Activated CD4-positive, alpha-beta T cell treated with anti-CD3 and anti-CD28 coated beads, Interleukin-10, Interleukin-2, amounts not matched to agents 100 ng/mL and 50 ng/mL, durations not matched to agents 16 hours and 8 hours (primary cell): Measurements from ENCODE around the gene RAD51B.

Source experiments
- DNase-seq: peaks from one replicate; pipeline ENCODE4 v3.0.0-alpha.2; 2020

Gene RAD51B

GRCh38 chr14:68349900-68350629, 530.5 kb downstream of the RAD51B start:
- DNase-seq: no peak

GRCh38 chr14:68355415-68355814, 535.8 kb downstream of the RAD51B start:
- no peak for DNase-seq

GRCh38 chr14:68357777-68358176, 538.2 kb downstream of the RAD51B start:
- DNase-seq: no peak

- no peak for DNase-seq
Measured at GRCh38 chr14:68358500-68358899, 538.9 kb downstream of the RAD51B start.

- no peak for DNase-seq
Measured at GRCh38 chr14:68359022-68359836, 539.6 kb downstream of the RAD51B start.

GRCh38 chr14:68359837-68360552, 540.4 kb downstream of the RAD51B start:
- DNase-seq: no peak

- DNase-seq: no peak
Measured at GRCh38 chr14:68361231-68361630, 541.7 kb downstream of the RAD51B start.

GRCh38 chr14:68362846-68363245, 543.3 kb downstream of the RAD51B start:
- no peak for DNase-seq

- no peak for DNase-seq
Measured at GRCh38 chr14:68363466-68363842, 543.9 kb downstream of the RAD51B start.

GRCh38 chr14:68363843-68364767, 544.5 kb downstream of the RAD51B start:
- DNase-seq: no peak

- DNase-seq: no peak
Measured at GRCh38 chr14:68364792-68365192, 545.2 kb downstream of the RAD51B start.

- no peak for DNase-seq
Measured at GRCh38 chr14:68365228-68365627, 545.6 kb downstream of the RAD51B start.

- no peak for DNase-seq
Measured at GRCh38 chr14:68366656-68367055, 547.1 kb downstream of the RAD51B start.

GRCh38 chr14:68367536-68367935, 548.0 kb downstream of the RAD51B start:
- DNase-seq: no peak

- DNase-seq: peak; percentile 10
Measured at GRCh38 chr14:68368850-68369249, 549.3 kb downstream of the RAD51B start.

- DNase-seq: peak; percentile 55
Measured at GRCh38 chr14:68369281-68370056, 549.9 kb downstream of the RAD51B start.

- no peak for DNase-seq
Measured at GRCh38 chr14:68370057-68370360, 550.4 kb downstream of the RAD51B start.

- DNase-seq: no peak
Measured at GRCh38 chr14:68372368-68372767, 552.8 kb downstream of the RAD51B start.

- DNase-seq: no peak
Measured at GRCh38 chr14:68373124-68373646, 553.6 kb downstream of the RAD51B start.

GRCh38 chr14:68373847-68374444, 554.4 kb downstream of the RAD51B start:
- no peak for DNase-seq

- no peak for DNase-seq
Measured at GRCh38 chr14:68374682-68375081, 555.1 kb downstream of the RAD51B start.
